Stimulated activated CD8-positive, alpha-beta memory T cell treated with anti-CD3 and anti-CD28 coated beads, Interleukin-4, amount 100 ng/mL, for 24 hours (primary cell): ENCODE results near the gene RNF121.

Source experiments
- DNase-seq: peaks from one replicate; pipeline ENCODE4 v3.0.0-alpha.2; 2020; ENCODE audit warnings: low read depth

Gene RNF121

GRCh38 chr11:72039031-72039855 is 110.4 kb downstream of the RNF121 start:
- no peak for DNase-seq

GRCh38 chr11:72039856-72040401 is 111.1 kb downstream of the RNF121 start:
- no peak for DNase-seq

- peak; percentile 61 for DNase-seq
These were observed 111.9 kb downstream of the RNF121 start for GRCh38 chr11:72040491-72041363.

- no peak for DNase-seq
These were observed 112.7 kb downstream of the RNF121 start for GRCh38 chr11:72041364-72042063.

- no peak for DNase-seq
These were observed 113.4 kb downstream of the RNF121 start for GRCh38 chr11:72042064-72042745.

- DNase-seq = no peak
These were observed 117.0 kb downstream of the RNF121 start for GRCh38 chr11:72045849-72046248.
